ENCODE results near the gene OMG.

The OMG gene

DNA sequence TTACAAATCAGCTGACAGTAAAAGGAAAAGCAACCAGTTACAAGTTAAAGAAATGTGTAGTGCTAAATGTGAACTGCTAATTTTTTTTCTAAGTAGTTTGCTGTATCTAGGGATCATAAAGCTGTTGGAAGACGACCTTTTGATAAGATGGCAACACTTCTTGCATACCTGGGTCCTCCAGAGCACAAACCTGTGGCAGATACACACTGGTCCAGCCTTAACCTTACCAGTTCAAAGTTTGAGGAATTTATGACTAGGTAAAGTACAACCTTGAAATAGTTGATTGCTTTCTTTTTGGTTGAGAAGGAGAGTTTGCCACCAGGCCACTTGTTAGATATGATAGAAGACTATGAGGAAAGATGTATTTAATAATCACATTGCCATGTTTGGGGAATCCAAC lies 35.4 kb downstream of the OMG start:
- H3K36me3 ChIP-seq (ENCODE audit: control insufficient read depth, insufficient read depth, low read length), result no peaks in the 10 kb centered on the region

DNA sequence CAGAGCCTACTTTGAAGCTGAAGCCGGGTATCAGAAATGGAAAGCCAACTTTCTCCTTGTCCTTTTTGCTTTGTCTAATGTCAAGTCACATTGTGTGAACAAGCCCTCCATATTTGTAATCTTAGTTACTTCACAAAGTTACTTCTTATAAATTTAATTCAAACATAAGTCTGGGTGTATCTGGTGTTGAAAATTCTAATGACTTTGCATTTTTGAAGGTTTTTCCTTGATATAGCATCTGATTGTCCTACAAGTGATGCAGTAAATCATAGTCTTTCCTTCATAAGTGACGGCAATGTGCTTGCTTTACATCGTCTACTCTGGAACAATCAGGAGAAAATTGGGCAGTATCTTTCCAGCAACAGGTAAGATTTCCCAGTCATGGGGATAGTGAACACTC lies 36.9 kb downstream of the OMG start:
- Histone ChIP-seq H3K4me3 (ENCODE audit: low read depth, low read length) (no peak overlapping the region), H2AFZ (no peak overlapping the region), H3K27ac (no peak overlapping the region), H3K4me2 (ENCODE audit: low read length) (no peak overlapping the region), H3K9ac (no peak overlapping the region), H3K4me1 (no peaks in the 10 kb centered on the region), H3K79me2 (no peaks in the 10 kb centered on the region), H3K9me3 (ENCODE audit: control insufficient read depth, low read length) (no peaks in the 10 kb centered on the region), H3K27me3 (ENCODE audit: control insufficient read depth, insufficient read depth, low read length) (no peaks in the 10 kb centered on the region), H3K36me3 (ENCODE audit: control insufficient read depth, insufficient read depth, low read length) (no peaks in the 10 kb centered on the region)
- TF ChIP-seq, protein P1, sequence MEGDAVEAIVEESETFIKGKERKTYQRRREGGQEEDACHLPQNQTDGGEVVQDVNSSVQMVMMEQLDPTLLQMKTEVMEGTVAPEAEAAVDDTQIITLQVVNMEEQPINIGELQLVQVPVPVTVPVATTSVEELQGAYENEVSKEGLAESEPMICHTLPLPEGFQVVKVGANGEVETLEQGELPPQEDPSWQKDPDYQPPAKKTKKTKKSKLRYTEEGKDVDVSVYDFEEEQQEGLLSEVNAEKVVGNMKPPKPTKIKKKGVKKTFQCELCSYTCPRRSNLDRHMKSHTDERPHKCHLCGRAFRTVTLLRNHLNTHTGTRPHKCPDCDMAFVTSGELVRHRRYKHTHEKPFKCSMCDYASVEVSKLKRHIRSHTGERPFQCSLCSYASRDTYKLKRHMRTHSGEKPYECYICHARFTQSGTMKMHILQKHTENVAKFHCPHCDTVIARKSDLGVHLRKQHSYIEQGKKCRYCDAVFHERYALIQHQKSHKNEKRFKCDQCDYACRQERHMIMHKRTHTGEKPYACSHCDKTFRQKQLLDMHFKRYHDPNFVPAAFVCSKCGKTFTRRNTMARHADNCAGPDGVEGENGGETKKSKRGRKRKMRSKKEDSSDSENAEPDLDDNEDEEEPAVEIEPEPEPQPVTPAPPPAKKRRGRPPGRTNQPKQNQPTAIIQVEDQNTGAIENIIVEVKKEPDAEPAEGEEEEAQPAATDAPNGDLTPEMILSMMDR (IDR thresholded peaks at IDR 0.05), result no peak

More for the DNA sequence above, 35.4 kb downstream of the OMG start:
- TF ChIP-seq, protein P1 (IDR thresholded peaks at IDR 0.05), result no peak
- H3K27me3 ChIP-seq (ENCODE audit: control insufficient read depth, insufficient read depth, low read length), result no peaks in the 10 kb centered on the region
- no peaks in the 10 kb centered on the region for H3K4me1 ChIP-seq
- H3K79me2 ChIP-seq, result no peaks in the 10 kb centered on the region
- no peak overlapping the region for H3K9ac ChIP-seq
- no peak overlapping the region for H2AFZ ChIP-seq
- no peak overlapping the region for H3K4me3 ChIP-seq (ENCODE audit: low read depth, low read length)
- H3K9me3 ChIP-seq (ENCODE audit: control insufficient read depth, low read length), result no peaks in the 10 kb centered on the region
- H3K27ac ChIP-seq, result no peak overlapping the region
- H3K4me2 ChIP-seq (ENCODE audit: low read length), result no peak overlapping the region

DNA sequence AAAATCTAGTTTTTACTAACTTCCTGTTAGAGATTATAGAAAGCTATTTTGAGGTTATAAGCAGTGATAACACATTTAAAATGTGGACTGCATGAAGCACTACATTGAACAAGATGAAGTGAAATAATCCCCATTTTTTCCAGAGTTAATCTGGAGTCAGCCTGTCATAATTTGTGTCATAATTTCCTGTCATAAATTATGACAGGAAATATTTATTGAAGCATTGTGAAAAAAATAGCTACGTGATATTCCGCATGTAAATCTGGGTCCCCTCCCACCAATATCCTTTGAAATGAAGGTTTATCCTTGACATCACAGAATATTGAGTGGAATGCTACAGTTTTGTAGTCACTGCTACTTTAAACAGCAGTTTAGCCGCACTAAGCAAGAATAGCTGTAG lies 40.1 kb downstream of the OMG start:
- Histone ChIP-seq H3K4me3 (ENCODE audit: low read depth, low read length) (no peak overlapping the region), H3K4me2 (ENCODE audit: low read length) (no peak overlapping the region), H3K4me1 (peaks cover 2% of the 10 kb centered on the region), H3K9me3 (ENCODE audit: control insufficient read depth, low read length) (no peaks in the 10 kb centered on the region), H3K79me2 (no peaks in the 10 kb centered on the region), H2AFZ (no peak overlapping the region), H3K27ac (no peak overlapping the region), H3K36me3 (ENCODE audit: control insufficient read depth, insufficient read depth, low read length) (no peaks in the 10 kb centered on the region), H3K9ac (no peak overlapping the region), H3K27me3 (ENCODE audit: control insufficient read depth, insufficient read depth, low read length) (no peaks in the 10 kb centered on the region)
- TF ChIP-seq, protein P1 (IDR thresholded peaks at IDR 0.05), result no peak

DNA sequence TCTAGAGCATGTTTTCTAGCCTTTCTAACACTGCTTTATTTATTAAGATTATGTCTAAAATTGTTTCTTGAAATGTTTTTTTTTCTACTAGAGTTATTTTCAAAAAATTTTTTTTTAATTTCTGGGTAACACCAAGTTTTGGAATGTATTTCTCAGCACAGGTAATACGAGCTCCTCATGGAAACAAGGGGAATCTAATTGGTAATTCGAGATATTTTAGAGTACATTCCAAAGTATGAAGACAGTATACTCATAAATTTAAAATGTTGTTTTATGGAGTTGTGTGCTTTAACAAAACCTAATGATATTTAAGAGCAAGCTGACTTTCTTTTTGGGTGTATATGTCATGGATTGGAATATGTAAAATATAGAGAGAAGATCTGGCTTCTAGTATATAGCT lies 42.4 kb downstream of the OMG start:
- Histone ChIP-seq H3K79me2 (no peaks in the 10 kb centered on the region), H3K4me3 (ENCODE audit: low read depth, low read length) (no peak overlapping the region), H3K27ac (no peak overlapping the region), H3K9ac (no peak overlapping the region), H2AFZ (no peak overlapping the region), H3K9me3 (ENCODE audit: control insufficient read depth, low read length) (no peaks in the 10 kb centered on the region), H3K27me3 (ENCODE audit: control insufficient read depth, insufficient read depth, low read length) (no peaks in the 10 kb centered on the region), H3K4me1 (peaks cover 10% of the 10 kb centered on the region), H3K36me3 (ENCODE audit: control insufficient read depth, insufficient read depth, low read length) (no peaks in the 10 kb centered on the region), H3K4me2 (ENCODE audit: low read length) (no peak overlapping the region)
- TF ChIP-seq, protein P1 (IDR thresholded peaks at IDR 0.05), result no peak

DNA sequence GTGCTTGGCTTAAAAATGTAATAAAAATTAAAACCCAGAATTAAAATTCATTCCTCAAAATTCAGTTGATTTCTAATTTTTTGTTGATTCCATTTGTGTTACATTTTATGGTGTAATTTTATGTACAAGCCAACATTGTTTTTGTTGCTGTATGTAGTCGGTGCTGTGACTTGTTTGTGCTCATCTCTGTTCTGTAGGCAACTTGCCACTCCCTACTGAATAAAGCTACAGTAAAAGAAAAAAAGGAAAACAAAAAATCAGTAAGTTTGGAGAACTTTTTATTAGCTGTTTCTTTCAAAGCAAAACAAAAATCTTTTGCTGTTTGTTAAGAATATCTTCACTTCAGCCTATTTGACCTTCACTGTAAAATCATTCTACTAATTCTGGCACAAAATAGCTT lies 44.3 kb downstream of the OMG start:
- H3K4me2 ChIP-seq (ENCODE audit: low read length), result no peak overlapping the region
- H3K79me2 ChIP-seq, result no peaks in the 10 kb centered on the region
- no peaks in the 10 kb centered on the region for H3K27me3 ChIP-seq (ENCODE audit: control insufficient read depth, insufficient read depth, low read length)
- H3K4me3 ChIP-seq (ENCODE audit: low read depth, low read length), result no peak overlapping the region
- no peaks in the 10 kb centered on the region for H3K36me3 ChIP-seq (ENCODE audit: control insufficient read depth, insufficient read depth, low read length)
- H3K9ac ChIP-seq, result no peak overlapping the region
- H3K4me1 ChIP-seq, result peaks cover 10% of the 10 kb centered on the region
- TF ChIP-seq, protein P1 (IDR thresholded peaks at IDR 0.05), result no peak
- no peak overlapping the region for H2AFZ ChIP-seq
- no peak overlapping the region for H3K27ac ChIP-seq
- no peaks in the 10 kb centered on the region for H3K9me3 ChIP-seq (ENCODE audit: control insufficient read depth, low read length)
